ENCODE results near the gene RXRA.

GRCh38 chr9:134385915-134386314 is 59.7 kb downstream of the RXRA start:
- TF ChIP-seq, protein P1, sequence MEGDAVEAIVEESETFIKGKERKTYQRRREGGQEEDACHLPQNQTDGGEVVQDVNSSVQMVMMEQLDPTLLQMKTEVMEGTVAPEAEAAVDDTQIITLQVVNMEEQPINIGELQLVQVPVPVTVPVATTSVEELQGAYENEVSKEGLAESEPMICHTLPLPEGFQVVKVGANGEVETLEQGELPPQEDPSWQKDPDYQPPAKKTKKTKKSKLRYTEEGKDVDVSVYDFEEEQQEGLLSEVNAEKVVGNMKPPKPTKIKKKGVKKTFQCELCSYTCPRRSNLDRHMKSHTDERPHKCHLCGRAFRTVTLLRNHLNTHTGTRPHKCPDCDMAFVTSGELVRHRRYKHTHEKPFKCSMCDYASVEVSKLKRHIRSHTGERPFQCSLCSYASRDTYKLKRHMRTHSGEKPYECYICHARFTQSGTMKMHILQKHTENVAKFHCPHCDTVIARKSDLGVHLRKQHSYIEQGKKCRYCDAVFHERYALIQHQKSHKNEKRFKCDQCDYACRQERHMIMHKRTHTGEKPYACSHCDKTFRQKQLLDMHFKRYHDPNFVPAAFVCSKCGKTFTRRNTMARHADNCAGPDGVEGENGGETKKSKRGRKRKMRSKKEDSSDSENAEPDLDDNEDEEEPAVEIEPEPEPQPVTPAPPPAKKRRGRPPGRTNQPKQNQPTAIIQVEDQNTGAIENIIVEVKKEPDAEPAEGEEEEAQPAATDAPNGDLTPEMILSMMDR (IDR thresholded peaks at IDR 0.05; ENCODE audit: low read length), result no peak
- no peak for TF ChIP-seq EZH2 (IDR thresholded peaks at IDR 0.05; ENCODE audit: borderline replicate concordance, low read length)
